ENCODE results near the gene CDC42BPA.

DNA sequence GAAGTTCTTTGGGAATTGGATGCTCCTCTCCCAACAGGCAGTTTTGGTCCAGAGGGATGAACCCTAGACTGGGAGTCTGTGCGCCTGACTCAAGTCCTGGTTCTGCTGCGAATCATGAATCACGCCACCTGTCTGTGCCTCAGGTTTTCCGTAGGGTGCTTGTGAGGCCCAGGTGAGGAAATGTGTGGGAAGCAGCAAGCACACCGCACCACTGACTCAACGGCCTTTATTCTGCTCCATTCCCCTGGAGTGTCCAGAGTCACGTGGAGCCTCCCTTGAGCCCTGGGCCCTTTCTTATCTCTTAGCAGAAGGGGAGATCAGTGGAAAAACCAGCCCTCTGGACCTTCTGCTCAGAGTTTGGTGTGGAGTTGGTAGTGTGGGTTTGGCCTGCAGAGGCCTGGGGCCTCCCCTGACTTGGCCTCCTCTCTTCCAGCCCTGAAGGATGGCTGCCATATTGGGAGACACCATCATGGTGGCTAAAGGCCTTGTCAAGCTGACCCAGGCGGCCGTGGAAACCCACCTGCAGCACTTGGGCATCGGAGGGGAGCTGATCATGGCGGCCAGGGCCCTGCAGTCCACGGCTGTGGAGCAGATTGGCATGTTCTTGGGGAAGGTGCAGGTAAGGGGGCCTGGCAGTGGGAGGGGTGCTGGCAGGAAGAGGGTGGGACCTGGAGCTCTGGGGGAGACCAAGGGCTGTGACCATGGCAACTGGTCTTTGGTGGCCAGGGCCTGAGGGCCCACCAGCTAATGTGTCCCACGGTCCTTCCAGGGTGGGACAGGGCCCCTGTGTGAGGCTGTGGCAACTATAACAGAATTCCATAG lies 357.1 kb downstream of the CDC42BPA start:
- TF ChIP-seq GATA3 (IDR thresholded peaks at IDR 0.05; ENCODE audit: low read depth, low read length) (no peak), GATA2 (IDR thresholded peaks at IDR 0.05; ENCODE audit: low read depth, low read length) (no peak)

All from SH-SY5Y (cell line).